Measurements from ENCODE around the gene RERG. TPM values are rescaled to one million over a fixed set of nuclear protein-coding genes. Genes with fewer than 3 reads are reported as not detected.

Gene RERG
- total RNA-seq, 1 donor from 2014 or later: not detected

DNA sequence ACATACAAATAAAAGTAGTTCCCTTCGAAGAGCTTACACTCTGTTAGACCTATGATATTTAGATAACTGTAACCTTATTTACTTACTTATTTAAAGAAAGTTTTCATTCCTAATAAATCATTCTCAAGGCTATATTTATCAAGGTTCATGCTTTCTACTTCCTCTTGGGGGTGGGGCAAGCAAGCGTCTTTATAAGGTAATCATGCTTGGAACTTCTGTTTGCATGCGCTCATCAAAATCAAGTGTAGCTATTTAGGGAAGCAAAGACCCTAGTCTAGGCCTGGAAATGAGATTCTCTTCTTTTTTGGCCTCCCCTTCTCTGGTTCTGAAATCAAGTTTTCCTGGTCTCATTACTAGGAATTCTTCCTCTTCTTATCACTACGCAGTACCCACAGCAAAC is 766 bp downstream of the RERG start:
- no peak for DNase-seq (ENCODE audit: extremely low read depth, low read depth, low spot score)

DNA sequence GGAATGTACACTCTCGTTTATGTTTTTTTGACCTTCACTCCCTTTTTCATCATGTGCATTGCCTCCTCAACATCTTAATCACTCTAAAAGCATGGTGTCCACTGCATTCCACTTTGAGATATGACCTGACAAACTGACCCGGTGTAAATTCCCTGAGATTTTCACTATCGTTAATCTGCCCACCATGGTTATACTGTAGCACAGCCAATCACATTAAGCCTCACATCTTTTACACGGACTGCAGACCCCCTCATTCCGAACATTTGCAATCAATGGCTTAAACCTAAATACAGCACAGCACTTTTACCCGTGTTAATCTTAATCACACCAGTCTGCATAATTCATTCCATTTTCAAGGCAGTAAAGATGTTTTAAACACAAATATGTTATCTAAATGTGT is 2.4 kb downstream of the RERG start:
- DNase-seq (ENCODE audit: extremely low read depth, low read depth, low spot score): no peak

DNA sequence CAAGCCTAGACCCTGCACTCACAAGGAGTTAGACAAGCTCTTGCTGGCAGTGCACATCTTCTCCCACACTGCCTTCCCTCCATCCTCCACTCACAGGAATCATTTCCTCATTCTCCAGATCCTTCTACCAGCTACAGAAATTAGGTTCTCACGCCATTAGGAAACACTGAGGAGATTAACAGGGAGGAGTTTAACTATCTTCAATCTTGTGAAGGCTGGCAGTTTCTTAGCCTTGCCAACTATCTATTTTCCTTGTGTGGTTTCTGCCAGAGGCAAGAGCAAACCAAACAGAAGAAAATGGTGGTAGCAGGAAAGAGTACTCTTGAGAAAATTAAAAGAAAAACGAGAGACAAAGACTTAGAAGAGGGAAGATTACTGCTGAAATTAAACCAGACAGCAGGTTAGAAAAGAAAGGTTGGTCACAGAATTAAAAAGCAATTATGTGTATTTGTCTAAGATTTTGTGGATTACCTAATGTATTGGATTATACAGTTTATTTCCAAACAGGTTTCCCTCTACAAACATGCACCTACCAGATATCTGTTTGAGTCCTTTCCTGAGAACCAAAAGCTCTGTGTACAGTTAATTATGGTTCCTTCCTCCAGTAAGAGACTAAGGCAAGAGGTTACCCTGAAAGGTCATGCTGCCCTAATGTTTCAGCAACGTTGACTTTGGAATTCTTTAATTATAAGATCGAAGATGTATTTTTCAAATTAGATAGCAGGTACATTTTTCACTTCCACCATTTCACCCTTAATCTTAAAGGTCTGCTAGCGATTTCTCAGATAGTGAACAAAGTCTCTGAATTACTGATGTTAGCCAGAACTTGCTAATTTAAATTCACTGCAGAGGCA is 5.0 kb downstream of the RERG start:
- no peak for DNase-seq (ENCODE audit: extremely low read depth, low read depth, low spot score)

DNA sequence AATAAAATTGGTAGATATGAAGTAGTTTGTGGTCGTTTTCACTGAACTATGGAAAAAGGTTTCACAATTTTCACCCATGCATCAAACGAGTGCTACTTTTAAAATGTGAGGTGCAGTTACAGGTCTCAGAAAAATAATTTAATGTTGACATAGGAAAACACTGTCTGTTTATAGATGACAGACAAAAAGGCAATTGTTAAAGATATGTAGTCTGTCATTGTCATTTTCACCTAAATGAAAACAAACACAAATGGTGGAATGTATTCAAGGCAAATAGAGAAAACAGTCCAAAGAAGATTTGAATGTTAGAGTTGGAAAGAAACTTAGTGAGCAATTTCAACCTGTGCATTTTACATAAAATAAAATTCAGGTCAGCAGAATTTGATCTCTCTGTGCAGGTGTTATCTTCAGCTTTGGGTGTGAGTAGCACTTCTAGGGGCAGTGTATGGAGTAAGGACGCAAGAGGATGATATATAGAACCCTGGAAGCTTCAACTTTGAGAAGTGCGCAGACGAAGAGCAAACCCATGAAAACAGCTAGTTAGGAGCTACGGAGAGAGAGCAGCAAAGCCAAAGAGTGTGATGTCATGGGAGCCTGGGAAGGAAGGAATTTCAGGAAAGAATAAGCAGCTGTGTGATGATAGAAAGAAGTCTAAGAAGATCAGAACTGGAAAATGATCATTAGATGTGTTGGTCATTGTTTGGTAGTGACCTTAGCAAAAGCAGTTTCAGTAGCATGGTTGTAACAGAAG is 6.2 kb downstream of the RERG start:
- no peak for DNase-seq (ENCODE audit: extremely low read depth, low read depth, low spot score)

DNA sequence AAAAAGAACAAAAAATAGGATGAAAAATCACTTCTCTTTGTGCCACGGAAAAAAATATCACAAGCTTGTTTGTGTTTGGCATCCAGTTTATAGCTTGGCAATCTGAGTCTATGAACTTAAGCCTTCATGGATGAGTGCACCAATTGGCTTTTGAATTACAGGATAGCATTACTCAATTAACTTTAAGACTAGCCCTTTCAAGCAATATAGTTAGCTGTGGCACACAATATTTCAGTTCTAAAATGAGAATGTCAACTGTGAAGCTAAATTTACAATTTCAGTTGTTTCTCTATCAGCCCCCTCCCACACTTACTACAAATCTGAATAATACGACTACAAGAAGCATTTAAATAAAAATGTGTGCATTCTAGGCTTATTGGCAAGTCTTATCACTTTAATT is 8.3 kb downstream of the RERG start:
- DNase-seq (ENCODE audit: extremely low read depth, low read depth, low spot score): no peak

DNA sequence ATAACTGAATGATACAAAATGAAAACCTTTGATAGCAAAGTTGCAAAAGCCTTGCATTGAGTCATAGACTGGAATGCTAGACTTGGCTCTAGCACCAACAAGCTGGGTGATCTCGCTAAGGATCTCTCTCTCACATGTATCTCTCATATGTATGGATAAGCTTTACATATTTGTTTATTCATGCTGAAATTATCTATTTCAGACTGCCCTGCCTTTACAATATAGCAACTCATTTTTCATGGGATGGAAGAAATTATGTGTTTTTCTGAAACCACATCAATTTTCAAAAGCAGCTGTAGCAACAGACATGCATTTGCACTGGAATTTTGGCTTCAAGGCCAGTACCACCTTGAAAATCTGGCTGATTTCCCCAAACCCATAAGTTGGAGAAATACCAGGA is 11.4 kb downstream of the RERG start:
- DNase-seq (ENCODE audit: extremely low read depth, low read depth, low spot score): no peak

DNA sequence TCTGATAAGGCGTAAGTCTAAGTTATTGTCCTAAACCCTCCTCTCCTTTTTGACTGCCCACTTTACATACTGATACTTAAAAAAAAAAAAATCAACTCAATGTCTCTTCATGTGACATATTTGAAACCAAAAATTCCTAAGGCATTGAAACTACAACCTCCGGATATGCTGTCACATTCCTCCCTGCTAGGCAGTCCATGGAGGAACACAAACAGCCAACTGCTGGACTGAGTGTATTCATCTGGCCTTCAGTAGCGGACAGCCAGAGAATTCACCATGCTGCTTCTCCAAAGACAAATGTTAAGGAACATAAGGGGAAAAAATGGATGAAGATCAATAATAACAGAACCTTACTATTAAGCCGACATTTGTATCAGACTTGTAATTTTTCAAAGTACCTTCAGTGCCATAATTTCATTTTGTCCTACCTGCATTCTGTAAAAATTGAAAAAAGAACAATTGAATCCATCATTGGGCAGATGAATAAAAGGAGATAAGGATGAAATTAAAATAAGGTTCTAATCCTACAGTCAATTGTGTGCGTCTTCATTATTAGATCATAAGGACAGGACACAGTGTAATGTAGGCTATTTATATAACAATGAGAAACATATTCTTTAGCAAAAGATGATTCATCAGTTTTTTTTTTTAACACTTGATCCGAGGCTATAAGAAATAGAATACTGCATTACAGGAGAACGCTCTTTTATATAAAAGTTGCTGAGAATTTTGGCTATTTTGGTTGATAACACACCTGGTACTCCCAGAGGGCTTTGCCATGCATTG is 12.2 kb downstream of the RERG start:
- no peak for DNase-seq (ENCODE audit: extremely low read depth, low read depth, low spot score)

DNA sequence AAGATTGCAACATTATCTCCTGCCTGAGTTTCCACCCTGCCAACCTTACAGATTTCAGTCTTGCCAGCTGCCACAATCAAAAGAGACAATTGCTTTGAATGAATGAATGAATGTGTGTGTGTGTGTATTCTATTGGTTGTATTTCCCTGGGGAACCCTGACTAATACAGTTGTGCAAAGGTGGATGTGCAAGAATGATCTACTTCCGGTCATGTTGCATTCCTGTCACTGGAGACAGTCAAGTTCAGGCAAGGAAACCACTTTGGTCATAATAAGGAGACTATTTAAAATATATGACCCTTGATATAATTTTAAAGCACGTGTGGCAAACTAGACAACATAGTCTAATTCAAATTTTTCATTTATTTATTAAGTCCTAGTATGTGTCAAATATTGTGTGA is 13.1 kb downstream of the RERG start:
- no peak for DNase-seq (ENCODE audit: extremely low read depth, low read depth, low spot score)

DNA sequence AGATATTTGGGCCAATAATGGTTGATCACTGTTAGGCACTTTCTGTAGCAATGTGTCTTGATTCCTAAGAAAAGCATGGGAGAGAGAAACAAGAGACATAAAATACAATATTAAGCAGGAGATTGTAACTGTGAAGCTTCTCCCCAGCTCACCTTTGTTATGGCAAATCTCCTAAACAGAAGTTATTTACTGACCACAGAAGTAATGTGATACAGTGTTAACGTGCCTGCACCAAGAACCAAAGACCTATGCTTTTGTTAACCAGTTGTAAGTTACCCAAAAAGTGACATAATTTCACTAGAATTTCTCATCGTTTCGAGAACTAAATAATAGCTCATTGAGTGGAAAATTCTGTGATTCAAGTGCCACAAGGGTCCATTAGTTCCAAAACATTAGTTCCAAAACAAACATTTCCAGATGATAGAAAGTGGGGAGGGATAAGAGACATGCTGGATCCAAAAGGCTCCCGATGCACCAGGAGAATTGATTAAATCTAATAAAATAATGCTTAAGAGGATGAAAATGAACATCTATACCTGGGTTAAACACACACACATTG is 14.3 kb downstream of the RERG start:
- DNase-seq (ENCODE audit: extremely low read depth, low read depth, low spot score): no peak

DNA sequence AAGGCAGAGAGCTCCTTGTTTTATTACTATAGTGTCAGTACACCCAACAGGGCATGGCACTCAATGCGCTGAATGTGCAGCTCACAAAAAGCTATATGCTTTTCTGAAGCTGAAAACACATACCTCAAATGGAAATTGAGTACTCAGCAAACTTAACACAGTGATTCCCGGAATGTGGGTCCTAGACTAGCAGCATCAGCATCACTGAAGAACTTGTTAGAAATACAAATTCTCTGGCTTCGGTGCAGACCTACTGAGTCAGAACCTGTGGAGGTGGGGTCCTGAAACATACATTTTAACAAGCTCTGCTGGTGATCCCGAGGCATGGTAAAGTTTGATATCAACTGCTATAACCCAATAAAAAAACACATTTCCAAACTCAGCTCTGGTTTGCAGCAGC is 14.9 kb downstream of the RERG start:
- DNase-seq (ENCODE audit: extremely low read depth, low read depth, low spot score): no peak

DNA sequence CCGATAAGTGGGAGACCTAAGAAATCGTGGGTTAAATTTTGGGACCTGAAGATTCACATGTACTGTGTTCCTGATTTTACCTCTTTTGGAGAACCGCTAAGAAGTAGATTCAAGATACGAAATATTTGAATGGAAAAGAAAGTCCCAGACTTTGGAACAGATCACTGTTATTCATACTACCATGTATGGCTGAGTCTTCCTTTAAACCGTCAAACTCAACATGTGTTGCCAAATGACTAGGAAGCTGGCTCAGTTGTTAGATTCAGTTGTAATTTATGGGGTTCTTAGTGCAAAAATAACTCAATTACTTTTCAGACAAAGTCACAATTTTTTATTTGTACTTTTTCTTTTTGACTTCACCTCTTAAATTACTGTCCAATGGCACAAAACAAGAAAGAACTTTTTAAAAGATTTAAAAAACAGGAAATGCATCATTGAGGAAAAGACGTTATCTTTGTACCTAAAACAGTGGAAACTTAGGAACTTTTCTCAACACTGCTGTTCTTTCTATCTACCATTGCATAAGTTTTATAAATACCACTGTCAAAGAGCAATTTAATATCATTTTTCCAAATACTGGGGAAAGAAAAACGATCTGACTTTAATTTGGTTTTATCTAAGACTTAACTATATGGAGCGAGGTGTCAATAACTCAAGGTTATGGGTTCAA is 15.7 kb downstream of the RERG start:
- DNase-seq (ENCODE audit: extremely low read depth, low read depth, low spot score): no peak

DNA sequence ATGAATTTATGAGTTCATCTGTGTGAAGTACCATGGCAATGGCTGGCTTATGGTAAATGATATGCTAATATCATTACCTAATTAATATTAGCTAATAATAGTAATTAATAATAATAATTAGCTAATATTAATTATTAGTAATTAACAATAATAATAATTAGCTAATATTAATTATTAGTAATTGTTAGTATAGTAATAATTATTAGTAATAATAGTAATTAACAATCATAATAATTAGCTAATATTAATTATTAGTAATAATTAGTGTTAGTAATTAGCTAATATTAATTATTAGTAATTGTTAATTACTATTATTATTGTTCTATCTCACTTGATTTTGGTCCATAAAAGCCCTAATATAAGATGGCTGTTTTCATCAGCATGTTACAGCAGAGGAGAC is 19.8 kb downstream of the RERG start:
- DNase-seq (ENCODE audit: extremely low read depth, low read depth, low spot score): no peak

DNA sequence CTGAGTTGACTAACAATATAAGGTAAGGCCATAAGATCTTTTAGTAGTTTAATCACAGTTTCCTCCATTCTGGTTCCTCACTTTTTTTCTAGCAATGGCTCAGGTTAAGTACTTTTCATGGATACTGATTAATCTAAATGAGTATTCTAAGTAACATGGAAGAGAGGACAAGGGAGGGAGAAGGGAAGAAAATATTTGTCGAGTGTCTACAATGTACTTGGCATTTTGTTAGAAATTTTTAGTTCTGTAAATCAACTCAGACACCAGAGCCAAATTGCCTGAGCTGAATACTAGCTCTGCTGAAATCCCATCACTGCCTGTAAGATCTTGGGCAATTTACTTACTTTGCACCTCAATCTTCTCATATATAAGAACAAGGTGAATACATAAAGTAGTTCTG is 20.2 kb downstream of the RERG start:
- no peak for DNase-seq (ENCODE audit: extremely low read depth, low read depth, low spot score)

DNA sequence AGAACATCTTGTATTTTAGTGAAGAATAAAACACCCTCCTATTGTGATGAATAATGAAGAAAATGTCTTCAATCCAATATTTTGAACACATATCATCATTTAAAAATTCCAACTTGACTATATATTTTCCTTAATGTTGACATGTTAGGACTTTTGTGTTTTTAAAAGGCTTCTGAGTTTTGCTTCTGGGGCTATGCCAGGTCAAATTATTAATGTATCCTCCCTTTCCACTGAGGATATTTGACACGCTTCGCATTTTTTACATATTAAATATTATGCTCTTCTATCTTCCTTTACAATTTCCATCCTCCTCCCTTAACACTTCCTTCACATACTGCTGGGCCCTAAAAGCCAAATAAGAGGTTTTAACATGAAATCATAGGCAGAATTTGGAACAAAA is 20.6 kb downstream of the RERG start:
- DNase-seq (ENCODE audit: extremely low read depth, low read depth, low spot score): no peak

DNA sequence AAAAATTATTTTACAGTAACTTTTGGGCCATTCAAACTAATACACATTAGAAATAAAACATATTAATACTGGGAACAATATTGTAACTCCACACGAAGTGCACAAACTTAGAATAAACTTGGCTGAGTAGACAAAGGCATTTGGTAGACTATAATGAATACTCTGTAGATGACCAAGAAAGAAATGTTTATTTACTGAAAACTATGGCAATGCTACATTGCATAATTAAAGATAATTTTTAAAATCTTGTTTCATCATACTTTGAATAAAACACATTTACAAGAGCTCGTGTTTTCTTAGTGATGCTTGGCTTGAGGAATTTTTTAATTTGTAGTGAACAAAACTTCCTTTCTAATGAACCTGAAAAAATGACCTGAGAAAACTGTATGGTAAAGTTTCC is 21.3 kb downstream of the RERG start:
- no peak for DNase-seq (ENCODE audit: extremely low read depth, low read depth, low spot score)

DNA sequence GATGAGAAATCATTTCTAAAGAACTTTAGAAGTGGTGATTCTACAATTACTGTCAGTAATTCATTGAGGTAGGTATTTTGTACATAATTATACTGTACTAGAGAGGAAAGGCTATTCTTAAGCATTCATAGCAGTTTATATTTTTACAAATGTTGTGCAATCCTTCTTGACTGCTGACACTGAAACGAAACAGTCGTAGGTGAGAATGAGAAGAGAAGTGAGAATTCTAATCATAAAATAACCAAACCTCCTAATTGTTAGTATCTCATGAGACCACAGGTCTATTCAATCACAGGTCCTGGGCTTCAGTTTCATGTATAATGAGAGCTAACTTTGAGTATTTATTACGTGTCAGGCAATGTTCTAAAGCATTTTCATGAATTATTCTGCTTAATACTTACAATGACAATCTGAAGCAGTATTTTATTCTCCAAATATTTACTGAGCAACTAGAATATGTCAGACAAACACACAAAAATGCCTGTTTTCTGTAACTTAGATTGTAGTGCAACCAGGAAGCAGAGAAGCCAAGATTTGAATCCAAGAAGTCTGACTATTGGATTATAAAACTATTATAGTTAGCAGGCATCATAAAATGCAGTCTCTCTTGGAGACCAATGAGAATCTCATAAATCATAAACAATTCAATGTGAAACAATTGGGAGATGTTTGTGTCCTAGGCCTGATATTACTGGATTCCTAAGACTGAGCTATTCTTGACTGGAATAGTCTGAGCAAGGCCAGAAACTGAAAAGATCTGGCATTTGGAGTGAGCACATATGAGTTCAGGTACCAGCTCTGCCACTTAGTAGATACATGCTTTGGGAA is 24.3 kb downstream of the RERG start:
- no peak for DNase-seq (ENCODE audit: extremely low read depth, low read depth, low spot score)

DNA sequence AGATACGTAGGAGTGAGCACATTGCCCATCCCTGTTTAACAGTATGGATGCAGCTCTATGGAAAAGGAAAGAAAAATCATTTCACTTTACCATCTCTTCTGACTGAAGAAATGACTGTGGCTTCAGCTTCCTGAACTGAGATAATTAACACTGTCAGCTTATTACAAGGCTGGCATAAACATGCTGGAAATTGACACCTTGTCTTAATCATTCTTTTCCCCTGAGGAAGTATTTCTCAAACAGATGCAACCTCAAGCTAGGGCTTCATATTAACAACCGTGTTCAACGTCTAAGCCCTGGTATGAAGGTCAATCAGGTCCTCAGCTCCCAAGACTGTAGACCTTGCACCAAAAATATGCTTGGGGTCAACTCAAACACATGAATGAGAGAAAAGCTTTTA is 25.0 kb downstream of the RERG start:
- no peak for DNase-seq (ENCODE audit: extremely low read depth, low read depth, low spot score)

DNA sequence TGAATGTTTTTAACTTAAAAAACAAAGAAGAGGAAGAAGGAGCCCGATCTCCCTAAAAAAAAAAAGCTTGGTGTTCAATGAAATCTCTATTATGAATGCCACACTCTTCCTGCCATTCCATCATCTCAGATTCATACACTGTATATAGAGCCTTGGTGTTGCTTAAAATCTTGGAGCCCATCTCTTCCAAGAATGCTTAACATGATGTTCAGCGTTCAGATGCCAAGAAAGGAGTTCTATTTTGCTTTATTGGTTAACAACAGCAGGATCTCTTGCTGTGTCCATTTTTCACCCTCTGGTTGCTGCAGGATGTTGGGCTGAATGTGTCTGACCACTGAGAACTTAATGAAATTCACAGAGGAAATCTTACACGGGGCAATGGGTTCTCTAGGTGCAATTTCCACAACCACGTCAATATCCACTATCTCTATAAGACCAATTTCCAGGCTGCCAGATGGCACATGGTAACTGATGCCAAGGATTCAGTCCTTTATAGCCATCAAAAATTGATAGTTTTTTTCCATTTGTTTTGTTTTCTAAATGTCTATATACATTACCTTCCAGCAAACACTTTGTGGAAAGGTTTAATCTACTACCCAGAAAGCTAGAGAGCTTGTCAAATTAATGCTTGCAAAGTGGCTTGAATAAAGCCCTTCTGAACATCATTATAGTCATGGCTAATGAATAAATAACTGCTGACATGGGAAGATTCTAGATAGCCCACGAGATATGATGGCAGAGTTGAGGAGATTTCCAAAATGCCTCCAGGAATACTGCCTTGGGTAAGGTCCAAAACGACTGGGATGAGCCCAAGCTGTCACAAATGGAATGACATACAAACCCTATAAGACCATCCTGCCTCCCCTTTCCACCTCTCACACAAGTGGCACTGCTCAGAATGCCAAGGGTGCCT is 26.5 kb downstream of the RERG start:
- DNase-seq (ENCODE audit: extremely low read depth, low read depth, low spot score): no peak

DNA sequence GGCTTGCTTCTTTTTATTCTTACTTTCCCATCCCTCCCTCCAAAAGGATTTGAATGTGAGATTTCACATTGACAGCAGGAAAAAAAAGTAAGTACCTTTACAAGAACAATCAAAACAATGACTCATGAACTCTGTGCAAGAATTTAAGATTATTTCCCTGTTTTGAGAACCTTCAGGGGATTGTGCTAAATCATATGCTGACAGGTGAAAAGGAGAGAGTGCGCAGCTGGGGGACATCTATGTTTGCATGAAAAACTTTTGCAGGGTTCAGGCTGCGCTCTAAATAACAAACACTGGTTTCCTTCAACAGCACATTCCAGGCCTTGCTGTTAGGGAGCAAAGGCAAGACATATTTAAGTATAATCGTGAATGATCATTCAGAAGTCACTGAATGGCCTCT is 27.3 kb downstream of the RERG start:
- DNase-seq (ENCODE audit: extremely low read depth, low read depth, low spot score): no peak
